Activated CD8-positive, alpha-beta memory T cell treated with anti-CD3 and anti-CD28 coated beads for 4 hours (primary cell): Measurements from ENCODE around the gene TDRD3.

Experiments used
- DNase-seq, 2 donors: peaks; one replicate each; pipeline ENCODE4 v3.0.0-alpha.2; 2020; ENCODE audit warnings: low read depth in 2 of 2

TDRD3 gene

DNA sequence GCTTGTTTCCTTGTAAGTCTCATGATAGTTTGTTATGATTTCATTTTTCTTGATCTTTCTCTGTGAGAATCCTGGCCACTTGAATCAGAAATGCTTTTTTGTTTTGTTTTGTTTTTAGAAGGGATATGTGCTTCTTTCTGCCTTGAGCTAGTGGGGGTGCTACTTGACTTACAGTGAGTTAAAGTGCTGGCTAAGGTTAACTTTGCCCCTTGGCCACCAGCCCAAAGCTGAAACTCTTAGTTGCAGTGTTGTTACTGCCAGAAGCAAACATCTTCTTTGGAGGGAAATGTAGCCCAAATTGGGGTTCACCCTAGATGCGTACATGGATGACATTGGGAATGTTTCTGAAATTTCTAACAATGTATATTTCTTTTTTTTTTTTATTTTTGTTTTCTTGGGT lies 57.4 kb downstream of the TDRD3 start:
- no peak for DNase-seq

DNA sequence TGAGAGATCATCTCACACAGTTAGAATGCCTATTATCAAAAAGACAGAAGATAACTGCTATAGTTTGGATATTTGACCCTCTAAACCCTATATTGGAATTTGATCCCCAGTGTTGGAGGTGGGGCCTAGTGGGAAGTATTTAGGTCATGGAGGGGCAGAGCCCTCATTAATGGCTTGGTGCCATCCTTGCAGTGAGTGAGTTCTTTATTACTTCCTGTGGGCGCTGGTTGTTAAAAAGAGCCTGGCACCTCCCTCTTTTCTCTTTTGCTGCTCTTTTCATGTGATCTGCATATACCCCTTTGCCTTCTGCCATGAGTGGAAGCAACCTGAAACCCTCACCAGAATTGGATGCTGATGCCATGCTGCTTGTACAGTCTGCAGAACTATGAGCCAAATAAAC lies 66.8 kb downstream of the TDRD3 start:
- DNase-seq: no peak

DNA sequence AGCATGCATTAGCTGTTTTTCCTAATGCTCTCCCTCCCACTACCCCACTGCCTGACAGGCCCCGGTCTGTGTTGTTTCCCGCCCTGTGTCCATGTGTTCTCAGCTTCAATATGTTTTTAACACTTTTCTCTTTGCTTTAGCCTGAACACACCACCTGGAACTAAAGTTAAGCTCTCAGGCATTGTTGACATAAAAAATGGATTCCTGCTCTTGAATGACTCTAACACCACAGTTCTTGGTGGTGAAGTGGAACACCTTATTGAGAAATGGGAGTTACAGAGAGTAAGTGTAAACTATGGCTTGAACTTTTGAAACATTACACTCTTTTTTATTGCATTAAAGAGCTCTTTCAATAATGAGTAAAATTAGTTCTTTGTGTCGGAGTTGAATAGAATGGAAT lies 70.1 kb downstream of the TDRD3 start:
- DNase-seq: no peak

- DNase-seq: no peak
Observed at GRCh38 chr13:60479273-60479672, 82.3 kb downstream of the TDRD3 start.

DNA sequence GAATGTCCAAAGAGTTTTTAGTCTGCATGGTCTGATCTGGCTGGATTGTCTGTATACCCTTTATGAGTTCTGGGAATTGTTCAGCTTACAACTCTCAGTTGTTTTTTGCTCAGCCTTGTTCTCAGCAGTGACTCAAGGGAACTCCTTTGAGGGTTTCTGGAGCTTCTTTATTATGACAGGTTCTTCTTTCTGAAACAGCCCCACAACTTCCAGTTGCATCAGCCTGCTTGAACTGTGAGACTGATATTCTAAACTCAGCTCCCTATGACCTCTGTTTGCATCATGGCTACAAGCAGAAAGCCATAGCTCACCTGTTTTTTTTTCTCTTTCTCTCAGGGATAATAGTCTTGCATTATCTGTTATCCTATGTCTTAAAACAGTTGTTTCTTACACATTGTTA lies 85.0 kb downstream of the TDRD3 start:
- DNase-seq: no peak

DNA sequence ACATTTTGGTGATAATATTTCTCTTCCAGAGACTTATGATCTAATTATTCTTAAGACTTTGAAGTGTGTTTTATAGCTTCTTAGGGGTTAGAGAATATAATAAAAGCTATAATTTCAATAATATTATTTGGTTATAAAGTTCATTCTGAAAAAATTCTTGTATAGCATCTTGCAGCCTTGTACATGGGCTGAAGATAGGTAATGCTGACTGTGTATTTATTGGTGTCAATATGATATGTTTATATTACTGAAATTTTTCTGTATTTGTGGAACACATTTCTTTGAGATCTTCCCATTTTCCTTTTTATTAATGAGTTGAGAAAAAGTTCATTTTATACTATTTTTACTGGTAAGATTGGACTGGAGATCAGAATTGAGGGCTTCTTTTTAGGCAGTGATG lies 87.8 kb downstream of the TDRD3 start:
- DNase-seq: no peak

- no peak for DNase-seq
Observed at GRCh38 chr13:60491531-60491930, 94.5 kb downstream of the TDRD3 start.

- no peak for DNase-seq
Observed at GRCh38 chr13:60492187-60492586, 95.2 kb downstream of the TDRD3 start.

DNA sequence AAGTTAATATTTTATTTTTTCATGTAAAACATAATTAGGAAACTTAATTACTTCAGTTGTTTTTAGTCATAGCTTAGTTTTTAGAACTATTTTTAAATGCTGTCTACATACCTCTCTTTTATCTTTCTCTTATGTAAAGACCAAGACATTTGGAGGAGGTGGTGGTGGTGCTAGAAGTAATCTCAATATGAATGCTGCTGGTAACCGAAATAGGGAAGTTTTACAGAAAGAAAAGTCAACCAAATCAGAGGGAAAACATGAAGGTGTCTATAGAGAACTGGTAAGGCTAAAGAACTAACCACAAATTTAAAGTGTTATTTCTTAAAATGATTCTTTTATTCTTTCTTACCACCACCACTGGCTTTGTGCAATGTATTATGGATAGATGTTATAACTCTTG lies 97.3 kb downstream of the TDRD3 start:
- DNase-seq: no peak

- DNase-seq: no peak
Observed at GRCh38 chr13:60501236-60501635, 104.2 kb downstream of the TDRD3 start.

DNA sequence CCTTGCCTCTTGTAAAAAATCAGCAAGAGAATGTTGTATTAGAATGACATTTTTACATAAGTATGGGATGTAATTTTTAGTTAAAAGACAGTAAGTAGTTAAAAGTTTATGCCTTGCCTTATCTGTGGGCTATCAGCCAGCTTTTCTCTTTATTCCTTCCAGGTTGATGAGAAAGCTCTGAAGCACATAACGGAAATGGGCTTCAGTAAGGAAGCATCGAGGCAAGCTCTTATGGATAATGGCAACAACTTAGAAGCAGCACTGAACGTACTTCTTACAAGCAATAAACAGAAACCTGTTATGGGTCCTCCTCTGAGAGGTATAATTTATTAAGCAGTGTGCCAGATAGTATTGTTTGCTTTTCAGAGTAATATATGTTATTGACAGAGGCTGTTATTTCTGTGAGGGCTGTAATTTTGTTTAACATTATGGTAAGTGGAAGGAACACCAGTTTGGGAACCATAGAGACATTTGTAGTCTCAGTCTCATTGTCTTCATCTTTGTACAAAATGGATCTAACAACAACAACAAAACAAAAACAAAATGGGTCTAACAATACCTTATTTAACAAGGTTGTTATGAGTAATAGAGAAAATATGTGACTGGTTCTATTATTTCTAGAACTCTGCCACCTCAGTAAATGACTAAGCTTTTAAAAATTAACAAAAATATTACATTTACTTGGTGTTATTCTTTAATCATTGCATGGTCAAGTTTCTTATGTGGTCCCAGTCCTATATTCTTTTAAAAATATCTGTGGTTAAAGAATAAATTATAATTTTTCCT lies 112.8 kb downstream of the TDRD3 start:
- DNase-seq: no peak

- no peak for DNase-seq
Observed at GRCh38 chr13:60511637-60512036, 114.6 kb downstream of the TDRD3 start.

DNA sequence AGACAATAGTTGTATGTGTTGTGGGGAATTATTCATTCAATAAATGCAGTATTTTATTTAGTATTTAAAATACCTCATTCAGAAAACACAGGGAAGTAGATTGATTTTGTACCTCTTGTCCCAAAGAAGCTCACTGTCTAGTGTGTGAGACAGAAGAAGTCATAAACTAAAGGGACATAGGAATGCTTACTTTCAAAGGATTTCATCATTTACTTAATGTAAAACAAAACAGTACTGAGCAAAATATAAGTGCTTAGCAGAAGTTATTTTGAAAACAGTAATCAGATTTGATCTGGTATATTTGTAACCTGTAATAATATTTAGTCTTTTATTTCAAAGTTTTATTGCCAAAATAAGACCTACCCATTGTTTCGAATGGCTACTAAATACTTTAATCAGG lies 117.9 kb downstream of the TDRD3 start:
- DNase-seq: no peak

GRCh38 chr13:60519496-60519895 lies 122.5 kb downstream of the TDRD3 start:
- no peak for DNase-seq

DNA sequence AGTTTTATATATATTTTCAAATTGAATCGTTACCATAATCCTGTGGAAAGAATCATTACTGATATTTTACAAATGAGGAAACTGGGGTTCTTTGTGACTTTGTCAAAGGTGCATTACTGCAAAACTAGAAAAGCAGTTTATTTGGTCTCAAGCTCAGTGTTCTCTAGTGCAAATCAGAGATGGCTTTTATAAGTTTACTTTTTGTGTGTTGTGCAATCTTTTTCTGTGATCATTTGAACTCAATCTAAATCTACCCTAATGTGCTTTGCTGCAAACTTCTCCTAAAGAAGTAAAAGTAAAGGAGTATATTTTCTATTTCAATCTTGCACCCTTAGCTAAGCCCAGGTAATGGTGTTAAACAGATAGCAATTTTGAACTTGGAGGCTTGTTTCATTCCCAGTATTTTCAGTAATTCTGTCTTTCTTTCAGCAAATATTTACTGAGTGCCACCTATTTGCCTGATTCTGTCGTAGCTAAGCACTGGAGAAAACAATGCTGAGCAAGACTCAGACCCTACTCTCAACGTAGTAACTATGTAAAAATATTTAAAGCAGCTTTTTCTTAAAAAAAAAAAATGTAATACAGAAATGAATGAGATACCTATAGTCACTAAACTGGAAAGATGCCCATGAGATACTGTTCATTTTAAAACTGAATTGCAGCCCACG lies 124.0 kb downstream of the TDRD3 start:
- no peak for DNase-seq

GRCh38 chr13:60538566-60538965 lies 141.5 kb downstream of the TDRD3 start:
- no peak for DNase-seq

GRCh38 chr13:60540276-60540675 lies 143.3 kb downstream of the TDRD3 start:
- DNase-seq: no peak

- no peak for DNase-seq
Observed at GRCh38 chr13:60562096-60562780, 165.2 kb downstream of the TDRD3 start.

GRCh38 chr13:60571571-60571970 lies 174.6 kb downstream of the TDRD3 start:
- no peak for DNase-seq

DNA sequence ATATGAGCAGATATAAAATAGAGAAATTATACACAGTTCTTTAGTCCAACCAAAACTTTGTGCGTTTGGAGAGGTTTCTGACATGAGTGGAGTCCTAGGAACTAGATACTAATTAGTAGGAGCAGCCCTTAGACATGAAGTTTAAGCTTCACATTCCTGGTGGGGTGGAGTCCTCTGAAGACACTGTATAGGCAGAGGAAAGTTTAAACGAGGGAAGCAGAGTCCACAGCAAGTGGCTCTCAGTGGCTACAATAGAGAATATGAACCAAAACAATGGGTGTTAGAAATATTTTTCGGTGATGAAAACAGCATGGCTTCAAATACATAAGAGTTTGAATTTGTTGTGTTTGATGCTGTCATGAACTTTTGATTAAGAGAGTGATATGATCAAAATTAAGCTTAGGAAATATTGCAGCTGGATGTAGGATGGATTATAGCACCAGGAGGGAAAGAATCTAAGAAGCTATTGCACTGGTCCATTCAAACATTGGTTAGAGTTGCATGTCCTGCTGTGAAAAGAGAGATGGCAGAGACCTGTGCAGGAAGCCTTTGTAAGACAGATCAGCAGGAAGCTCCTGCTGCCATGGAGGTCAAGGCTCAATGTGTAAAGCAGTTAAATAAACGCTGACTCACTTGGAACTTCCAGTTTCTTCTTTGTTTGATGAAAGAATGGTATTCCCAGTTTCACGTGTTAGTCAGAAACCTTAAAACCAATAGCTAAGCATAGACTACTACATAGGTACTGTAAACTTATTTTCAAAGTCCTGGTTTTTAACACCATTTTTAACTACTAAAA lies 175.2 kb downstream of the TDRD3 start:
- DNase-seq: no peak

DNA sequence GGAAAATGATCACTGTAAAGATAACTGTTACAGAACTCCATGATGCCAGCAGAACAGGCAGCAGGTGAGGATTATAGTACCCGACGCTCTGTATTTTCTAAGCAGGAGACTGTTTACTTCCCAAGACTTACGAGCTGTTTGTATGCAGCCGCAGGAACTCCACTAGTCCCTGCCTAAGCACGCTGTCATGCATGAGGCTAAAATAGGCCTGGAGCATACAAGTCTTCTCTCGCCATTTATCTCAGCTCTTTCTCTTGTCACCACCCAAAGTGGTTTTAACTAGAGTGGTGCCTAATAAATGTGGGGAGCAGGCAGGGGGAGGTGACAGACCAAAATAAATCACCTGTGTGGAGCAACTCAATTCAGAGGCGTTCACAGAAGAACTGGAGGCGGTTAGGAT lies 175.8 kb downstream of the TDRD3 start:
- no peak for DNase-seq

- no peak for DNase-seq
Observed at GRCh38 chr13:60574735-60575134, 177.7 kb downstream of the TDRD3 start.
